PC-9 (cell line): ENCODE data around the gene WRAP73. TPM values are rescaled to one million over a fixed set of nuclear protein-coding genes. Genes with fewer than 3 reads are reported as not detected.

Experiments used
- BruUV-seq: library from RNA; stranded (reverse); fragments of 400-500 nt; replicated peaks from 2 replicates; lab custom pipeline; 2021; lab: Mats Ljungman, UMichigan
- CTCF ChIA-PET: fragments of 300-600 bp; sonication (Branson Sonifier 250); formaldehyde crosslinking; loops from one replicate; lab custom pipeline; 2022; ENCODE audit warnings: antibody characterized with exemption; lab: Charles Lee
- POLR2A ChIA-PET: fragments of 300-600 bp; sonication (Branson Sonifier 250); formaldehyde crosslinking; loops from one replicate; lab custom pipeline; 2022; ENCODE audit warnings: antibody characterized with exemption; ENCODE audit not compliant: unreplicated experiment; lab: Charles Lee
- DNase-seq, 2 experiments: peaks; one replicate each; pipeline versions ENCODE4 v3.0.0 to v3.0.0-alpha.2; 2015 to 2022; ENCODE audit warnings: mixed read lengths in 1 of 2
- H2AFZ ChIP-seq: fragments of 200-600 bp; sonication (generic); 2 replicates; pipeline ENCODE4 v1.8.1; 2017; ENCODE audit warnings: antibody characterized with exemption
- H3F3A ChIP-seq: fragments of 200-600 bp; sonication (generic); 2 replicates; pipeline ENCODE4 v1.8.1; 2017; ENCODE audit warnings: antibody characterized with exemption, mild to moderate bottlenecking, low read depth; ENCODE audit not compliant: insufficient read depth
- H3K27ac ChIP-seq: fragments of 200-600 bp; sonication (generic); 2 replicates; pipeline ENCODE4 v1.6.1; 2016; ENCODE audit warnings: mixed run types
- H3K27me3 ChIP-seq: fragments of 200-600 bp; sonication (generic); 2 replicates; pipeline ENCODE4 v1.6.1; 2016; ENCODE audit warnings: low read depth, mixed run types; ENCODE audit not compliant: insufficient read depth
- H3K36me3 ChIP-seq: fragments of 200-600 bp; sonication (generic); 2 replicates; pipeline ENCODE4 v1.6.1; 2016; ENCODE audit warnings: low read depth, mixed run types
- H3K4me1 ChIP-seq: fragments of 200-600 bp; sonication (generic); replicated peaks from 2 replicates; pipeline ENCODE4 v1.6.1; 2016; ENCODE audit warnings: mixed run types; ENCODE audit not compliant: insufficient read depth
- H3K4me2 ChIP-seq: fragments of 200-600 bp; sonication (generic); 2 replicates; pipeline ENCODE4 v1.6.1; 2017; ENCODE audit warnings: mixed run types
- H3K4me3 ChIP-seq: fragments of 200-600 bp; sonication (generic); 2 replicates; pipeline ENCODE4 v1.6.1; 2016; ENCODE audit warnings: mixed run types
- H3K79me2 ChIP-seq: fragments of 200-600 bp; sonication (generic); 2 replicates; pipeline ENCODE4 v1.6.1; 2017; ENCODE audit warnings: low read depth, mixed run types
- H3K9me2 ChIP-seq: fragments of 200-600 bp; sonication (generic); 2 replicates; pipeline ENCODE4 v1.8.1; 2017; ENCODE audit warnings: mild to moderate bottlenecking; ENCODE audit not compliant: insufficient read depth
- H3K9me3 ChIP-seq: fragments of 200-600 bp; sonication (generic); 2 replicates; pipeline ENCODE4 v1.8.1; 2016; ENCODE audit warnings: low read depth; ENCODE audit not compliant: insufficient read depth
- H4K20me1 ChIP-seq: fragments of 200-600 bp; sonication (generic); 2 replicates; pipeline ENCODE4 v1.8.1; 2017; ENCODE audit not compliant: insufficient read depth
- CTCF ChIP-seq: fragments of 200-600 bp; sonication (generic); conservative IDR thresholded peaks from 2 replicates; pipeline ENCODE4 v1.6.1; 2017; ENCODE audit warnings: mixed run types, antibody characterized with exemption, mild to moderate bottlenecking, moderate library complexity
- EZH2 ChIP-seq: fragments of 200-600 bp; sonication (generic); IDR thresholded peaks from 2 replicates; pipeline ENCODE4 v1.8.0; 2017; ENCODE audit warnings: antibody characterized with exemption, low read depth
- intact Hi-C: fragments of 100-400 bp; cut with micrococcal nuclease; formaldehyde crosslinking; loops from one replicate; pipeline ENCODE4 v1.10.0; 2022; ENCODE audit not compliant: unreplicated experiment
- total RNA-seq: library from RNA; stranded (reverse); gene quantifications from 2 replicates; pipeline ENCODE4 v1.2.3, GENCODE V29; 2021

Gene WRAP73
- total RNA-seq, 1 experiment from 2014 or later, result 25.5 TPM

- ChIA-PET CTCF (no interaction called here), POLR2A (no interaction called here)
- Histone ChIP-seq H4K20me1 (no peaks in the 10 kb centered on the region), H3K4me2 (no peak overlapping the region), H3K27ac (no peak overlapping the region), H3K4me3 (no peak overlapping the region), H3K9me2 (no peaks in the 10 kb centered on the region), H3F3A (no peaks in the 10 kb centered on the region), H3K9me3 (no peaks in the 10 kb centered on the region), H3K79me2 (no peaks in the 10 kb centered on the region), H3K27me3 (peaks cover 31% of the 10 kb centered on the region; the same call in 1 of the 2 replicates), H2AFZ (no peak overlapping the region), H3K36me3 (no peaks in the 10 kb centered on the region), H3K4me1 (no peaks in the 10 kb centered on the region)
- BruUV-seq, result no TSS peak
- intact Hi-C loops, result no loop called here
- TF ChIP-seq CTCF (no peak), EZH2 (no peak)
- no peak for DNase-seq
Observed at GRCh38 chr1:3683197-3683596, 33.3 kb upstream of the WRAP73 start.

- H3K27me3 ChIP-seq, result peaks cover 26% of the 10 kb centered on the region; the same call in 1 of the 2 replicates
- no peaks in the 10 kb centered on the region for H3K9me3 ChIP-seq
- no peak for TF ChIP-seq EZH2
- no peak for TF ChIP-seq CTCF
- no peaks in the 10 kb centered on the region for H3K4me1 ChIP-seq
- ChIA-PET CTCF (no interaction called here), POLR2A (interaction anchor here (0.6 kb wide), 1 partner anchor 9 kb away, joined by 3 read pairs; no protein-coding TSS in a partner anchor)
- H3K27ac ChIP-seq, result no peak overlapping the region
- H3K9me2 ChIP-seq, result no peaks in the 10 kb centered on the region
- H3K4me2 ChIP-seq, result no peak overlapping the region
- DNase-seq, result no peak
- H3K36me3 ChIP-seq, result no peaks in the 10 kb centered on the region
- H3F3A ChIP-seq, result no peaks in the 10 kb centered on the region
- H4K20me1 ChIP-seq, result no peaks in the 10 kb centered on the region
- no TSS peak for BruUV-seq
- intact Hi-C loops, result no loop called here
- H3K79me2 ChIP-seq, result no peaks in the 10 kb centered on the region
- H2AFZ ChIP-seq, result no peak overlapping the region
- no peak overlapping the region for H3K4me3 ChIP-seq
Observed at GRCh38 chr1:3681898-3682806, 32.2 kb upstream of the WRAP73 start.

- intact Hi-C loops, result no loop called here
- peak in 1 of 2 experiments; percentile 9 for DNase-seq
- H3K4me3 ChIP-seq, result no peak overlapping the region
- H3F3A ChIP-seq, result no peaks in the 10 kb centered on the region
- no peaks in the 10 kb centered on the region for H3K4me1 ChIP-seq
- POLR2A ChIA-PET, result no interaction called here
- H3K9me3 ChIP-seq, result no peaks in the 10 kb centered on the region
- H3K79me2 ChIP-seq, result no peaks in the 10 kb centered on the region
- no peaks in the 10 kb centered on the region for H4K20me1 ChIP-seq
- BruUV-seq, result no TSS peak
- H3K9me2 ChIP-seq, result no peaks in the 10 kb centered on the region
- no peak overlapping the region for H3K27ac ChIP-seq
- no peak for TF ChIP-seq EZH2
- H3K36me3 ChIP-seq, result no peaks in the 10 kb centered on the region
- CTCF ChIA-PET, result interaction anchor here (0.6 kb wide), 1 partner anchor 28 kb away, joined by 4 read pairs; no protein-coding TSS in a partner anchor
- H3K4me2 ChIP-seq, result no peak overlapping the region
- H2AFZ ChIP-seq, result no peak overlapping the region
- H3K27me3 ChIP-seq, result peaks cover 22% of the 10 kb centered on the region; the same call in 1 of the 2 replicates
Observed at GRCh38 chr1:3681231-3681897, 31.5 kb upstream of the WRAP73 start.
